OCI-LY7 (cell line): Measurements from ENCODE around the gene DOLK. TPM values are rescaled to one million over a fixed set of nuclear protein-coding genes. Genes with fewer than 3 reads are reported as not detected.

Source experiments
- BruUV-seq: library from RNA; stranded (reverse); fragments of 400-500 nt; replicated peaks from 2 replicates; lab custom pipeline; 2021; lab: Mats Ljungman, UMichigan
- CTCF ChIA-PET: fragments of 300-600 bp; sonication (Branson Sonifier 250); formaldehyde crosslinking; loops from one replicate; lab custom pipeline; 2022; ENCODE audit warnings: antibody characterized with exemption; ENCODE audit not compliant: unreplicated experiment; lab: Charles Lee
- POLR2A ChIA-PET: fragments of 300-600 bp; sonication (Branson Sonifier 250); formaldehyde crosslinking; loops from one replicate; lab custom pipeline; 2022; ENCODE audit warnings: antibody characterized with exemption; lab: Charles Lee
- DNase-seq: peaks from one replicate; pipeline ENCODE4 v3.0.0-alpha.2; 2015; ENCODE audit warnings: low spot score
- H2AFZ ChIP-seq: fragments of 200-600 bp; sonication (generic), shearing (Covaris generic); 2 replicates; pipeline ENCODE4 v1.6.1; 2014; ENCODE audit warnings: mild to moderate bottlenecking, antibody characterized with exemption, low read length, moderate library complexity
- H3K27ac ChIP-seq: fragments of 200-600 bp; sonication (generic); 2 replicates; pipeline ENCODE4 v1.5.1; 2014; ENCODE audit warnings: mixed run types, low read depth, mild to moderate bottlenecking, moderate library complexity, low read length, inconsistent platforms; ENCODE audit not compliant: poor library complexity, severe bottlenecking
- H3K36me3 ChIP-seq: fragments of 200-600 bp; sonication (generic); 2 replicates; pipeline ENCODE4 v1.6.1; 2014; ENCODE audit warnings: mild to moderate bottlenecking, antibody characterized with exemption, low read length, moderate library complexity, mixed read lengths; ENCODE audit not compliant: insufficient read depth
- H3K4me1 ChIP-seq: fragments of 200-600 bp; sonication (generic); 2 replicates; pipeline ENCODE4 v1.5.1; 2014; ENCODE audit warnings: mild to moderate bottlenecking, low read length; ENCODE audit not compliant: insufficient read depth, poor library complexity, severe bottlenecking
- H3K4me2 ChIP-seq: fragments of 200-600 bp; sonication (generic); 2 replicates; pipeline ENCODE4 v1.6.1; 2014; ENCODE audit warnings: mild to moderate bottlenecking, low read length
- H3K4me3 ChIP-seq: fragments of 200-600 bp; sonication (generic); 2 replicates; pipeline ENCODE4 v1.5.1; 2014; ENCODE audit warnings: mild to moderate bottlenecking, low read depth, low read length; ENCODE audit not compliant: poor library complexity, severe bottlenecking
- H3K79me2 ChIP-seq: fragments of 200-600 bp; sonication (generic); 2 replicates; pipeline ENCODE4 v1.6.1; 2016; ENCODE audit warnings: low read depth, mild to moderate bottlenecking, low read length, moderate library complexity, mixed read lengths; ENCODE audit not compliant: insufficient read depth
- H3K9me2 ChIP-seq: fragments of 200-600 bp; sonication (generic); 2 replicates; pipeline ENCODE4 v1.6.1; 2016; ENCODE audit warnings: mild to moderate bottlenecking, low read length, mixed read lengths; ENCODE audit not compliant: insufficient read depth
- H3K9me3 ChIP-seq: fragments of 200-600 bp; sonication (generic); 2 replicates; pipeline ENCODE4 v1.6.1; 2014; ENCODE audit warnings: mild to moderate bottlenecking, mixed run types, low read length, mixed read lengths
- H4K20me1 ChIP-seq: fragments of 200-600 bp; sonication (generic); 2 replicates; pipeline ENCODE4 v1.6.1; 2014; ENCODE audit warnings: mild to moderate bottlenecking, antibody characterized with exemption, low read length, moderate library complexity, mixed read lengths; ENCODE audit not compliant: insufficient read depth
- CTCF ChIP-seq: fragments of 200-600 bp; sonication (generic); conservative IDR thresholded peaks from 2 replicates; pipeline ENCODE4 v1.5.1; 2014; ENCODE audit warnings: mild to moderate bottlenecking, antibody characterized with exemption, low read length, moderate library complexity, mixed read lengths
- EZH2phosphoT487 ChIP-seq: fragments of 200-600 bp; sonication (generic); IDR thresholded peaks from 2 replicates; pipeline ENCODE4 v1.6.1; 2018; ENCODE audit warnings: low read depth, borderline replicate concordance, mild to moderate bottlenecking, mixed run types, antibody characterized with exemption, low read length, moderate library complexity, mixed read lengths
- intact Hi-C: fragments of 100-400 bp; cut with micrococcal nuclease; formaldehyde crosslinking; loops from one replicate; pipeline ENCODE4 v1.10.0; 2022; ENCODE audit not compliant: unreplicated experiment
- total RNA-seq, 2 experiments: library from RNA; depleted of rRNA in 1 of 2; stranded (reverse); fragments of >200 nt in 1 of 2; shearing (Covaris generic) in 1 of 2; gene quantifications; 2 replicates each; pipeline ENCODE4 v1.2.3, GENCODE V29; 2014 to 2022

The DOLK gene
- total RNA-seq, 2 experiments from 2014 or later, result 5.1 to 9.6 TPM

GRCh38 chr9:128898382-128898781, 49.0 kb downstream of the DOLK start:
- BruUV-seq, result no TSS peak
- H3K4me2 ChIP-seq, result no peak overlapping the region
- ChIA-PET CTCF (no interaction called here), POLR2A (interaction anchor here (0.6 kb wide), 1 partner anchor 18 kb away, joined by 3 read pairs; no protein-coding TSS in a partner anchor)
- H3K4me3 ChIP-seq, result no peak overlapping the region
- TF ChIP-seq CTCF (no peak), EZH2phosphoT487 (no peak)
- intact Hi-C loops, result no loop called here
- H3K79me2 ChIP-seq, result no peaks in the 10 kb centered on the region
- no peak overlapping the region for H3K27ac ChIP-seq
- DNase-seq, result no peak
- H3K4me1 ChIP-seq, result peaks cover 42% of the 10 kb centered on the region
- H2AFZ ChIP-seq, result no peak overlapping the region
- peaks cover 58% of the 10 kb centered on the region for H3K36me3 ChIP-seq
- H3K9me3 ChIP-seq, result no peaks in the 10 kb centered on the region
- no peaks in the 10 kb centered on the region for H3K9me2 ChIP-seq
- H4K20me1 ChIP-seq, result no peaks in the 10 kb centered on the region

GRCh38 chr9:128895556-128895955, 51.8 kb downstream of the DOLK start:
- H2AFZ ChIP-seq, result no peak overlapping the region
- CTCF ChIA-PET, result no interaction called here

More at GRCh38 chr9:128895556-128895955, 51.8 kb downstream of the DOLK start:
- intact Hi-C loops, result no loop called here
- Histone ChIP-seq H3K9me3 (no peaks in the 10 kb centered on the region), H3K4me3 (no peak overlapping the region), H3K79me2 (no peaks in the 10 kb centered on the region), H4K20me1 (no peaks in the 10 kb centered on the region), H3K9me2 (no peaks in the 10 kb centered on the region), H3K27ac (no peak overlapping the region), H3K4me1 (peaks cover 21% of the 10 kb centered on the region), H3K36me3 (peaks cover 81% of the 10 kb centered on the region), H3K4me2 (no peak overlapping the region)
- TF ChIP-seq CTCF, result no peak
- TF ChIP-seq EZH2phosphoT487, result no peak
- no peak for DNase-seq
- BruUV-seq, result no TSS peak
- POLR2A ChIA-PET, result no interaction called here

Other genes starting within 250 kb of the DOLK start
- 0.88 and 1.5 TPM in 2 replicates for gene PKN3, start 245.1 kb downstream of the DOLK start, total RNA-seq (2014; rRNA removed; shearing (Covaris generic))
- 3.3 and 4.6 TPM in 2 replicates for gene PKN3, start 245.1 kb downstream of the DOLK start, total RNA-seq (2022)
- gene ZDHHC12, start 223.5 kb downstream of the DOLK start, total RNA-seq (2014; rRNA removed; shearing (Covaris generic)), result 29.0 and 56.8 TPM in 2 replicates
- 37.0 and 40.0 TPM in 2 replicates for gene ZDHHC12, start 223.5 kb downstream of the DOLK start, total RNA-seq (2022)
- gene ZER1, start 175.7 kb downstream of the DOLK start, total RNA-seq (2014; rRNA removed; shearing (Covaris generic)), result 6.9 and 11.0 TPM in 2 replicates
- 15.1 and 20.0 TPM in 2 replicates for gene ZER1, start 175.7 kb downstream of the DOLK start, total RNA-seq (2022)
- gene TBC1D13, start 160.3 kb downstream of the DOLK start, total RNA-seq (2014; rRNA removed; shearing (Covaris generic)), result 14.9 and 18.7 TPM in 2 replicates
- gene TBC1D13, start 160.3 kb downstream of the DOLK start, total RNA-seq (2022), result 18.9 and 24.7 TPM in 2 replicates
- 31.9 and 35.2 TPM in 2 replicates for gene ENDOG, start 129.1 kb downstream of the DOLK start, total RNA-seq (2014; rRNA removed; shearing (Covaris generic))
- gene ENDOG, start 129.1 kb downstream of the DOLK start, total RNA-seq (2022), result 24.8 and 29.4 TPM in 2 replicates
- 38.9 and 51.2 TPM in 2 replicates for gene SPOUT1, start 117.8 kb downstream of the DOLK start, total RNA-seq (2014; rRNA removed; shearing (Covaris generic))
- 47.8 and 52.5 TPM in 2 replicates for gene SPOUT1, start 117.8 kb downstream of the DOLK start, total RNA-seq (2022)
- 38.2 and 44.7 TPM in 2 replicates for gene KYAT1, start 65.7 kb downstream of the DOLK start, total RNA-seq (2014; rRNA removed; shearing (Covaris generic))
- 28.3 and 34.5 TPM in 2 replicates for gene KYAT1, start 65.7 kb downstream of the DOLK start, total RNA-seq (2022)
- gene LRRC8A, start 65.5 kb downstream of the DOLK start, total RNA-seq (2014; rRNA removed; shearing (Covaris generic)), result 20.0 and 26.9 TPM in 2 replicates
- 21.0 and 22.9 TPM in 2 replicates for gene LRRC8A, start 65.5 kb downstream of the DOLK start, total RNA-seq (2022)
- gene PHYHD1, start 26.6 kb downstream of the DOLK start, total RNA-seq (2014; rRNA removed; shearing (Covaris generic)), result 69.0 and 83.5 TPM in 2 replicates
- 132 and 150 TPM in 2 replicates for gene PHYHD1, start 26.6 kb downstream of the DOLK start, total RNA-seq (2022)
- 70.5 and 73.6 TPM in 2 replicates for gene NUP188, start 96 bp upstream of the DOLK start, total RNA-seq (2014; rRNA removed; shearing (Covaris generic))
- 83.8 and 91.6 TPM in 2 replicates for gene NUP188, start 96 bp upstream of the DOLK start, total RNA-seq (2022)
- gene SH3GLB2, start 80.7 kb upstream of the DOLK start, total RNA-seq (2014; rRNA removed; shearing (Covaris generic)), result 58.4 and 73.6 TPM in 2 replicates
- gene SH3GLB2, start 80.7 kb upstream of the DOLK start, total RNA-seq (2022), result 92.6 and 95.8 TPM in 2 replicates
- 27.7 and 29.2 TPM in 2 replicates for gene MIGA2, start 89.0 kb upstream of the DOLK start, total RNA-seq (2014; rRNA removed; shearing (Covaris generic))
- 36.9 and 37.7 TPM in 2 replicates for gene MIGA2, start 89.0 kb upstream of the DOLK start, total RNA-seq (2022)
- 15.1 and 16.9 TPM in 2 replicates for gene DOLPP1, start 133.5 kb upstream of the DOLK start, total RNA-seq (2014; rRNA removed; shearing (Covaris generic))
- gene DOLPP1, start 133.5 kb upstream of the DOLK start, total RNA-seq (2022), result 13.5 and 16.9 TPM in 2 replicates
- 0.26 and 1.8 TPM in 2 replicates for gene CRAT, start 163.2 kb upstream of the DOLK start, total RNA-seq (2014; rRNA removed; shearing (Covaris generic))
- gene CRAT, start 163.2 kb upstream of the DOLK start, total RNA-seq (2022), result 5.3 and 6.5 TPM in 2 replicates
- 106 and 109 TPM in 2 replicates for gene PTPA, start 163.8 kb upstream of the DOLK start, total RNA-seq (2014; rRNA removed; shearing (Covaris generic))
- 95.8 and 111 TPM in 2 replicates for gene PTPA, start 163.8 kb upstream of the DOLK start, total RNA-seq (2022)
- 16.9 and 21.2 TPM in 2 replicates for gene IER5L, start 230.7 kb upstream of the DOLK start, total RNA-seq (2014; rRNA removed; shearing (Covaris generic))
- 2.8 and 3.4 TPM in 2 replicates for gene IER5L, start 230.7 kb upstream of the DOLK start, total RNA-seq (2022)